Endothelial cell (in vitro differentiated cells): ENCODE data around the gene ICA1. TPM values are rescaled to one million over a fixed set of nuclear protein-coding genes. Genes with fewer than 3 reads are reported as not detected.

Experiments
- DNase-seq: peaks from one replicate; pipeline ENCODE4 v3.0.0; 2021; ENCODE audit warnings: low spot score
- H3K27ac Mint-ChIP-seq: one replicate; pipeline ENCODE4 v1.8.0; 2021; ENCODE audit warnings: mixed read lengths, inconsistent platforms; ENCODE audit not compliant: unreplicated experiment
- H3K27me3 Mint-ChIP-seq: one replicate; pipeline ENCODE4 v1.8.0; 2021; ENCODE audit warnings: mild to moderate bottlenecking, moderate library complexity, mixed read lengths, inconsistent platforms; ENCODE audit not compliant: unreplicated experiment
- H3K36me3 Mint-ChIP-seq: one replicate; pipeline ENCODE4 v1.8.0; 2021; ENCODE audit warnings: mild to moderate bottlenecking, low read depth, mixed read lengths, inconsistent platforms; ENCODE audit not compliant: unreplicated experiment
- H3K4me1 Mint-ChIP-seq: one replicate; pipeline ENCODE4 v1.8.0; 2021; ENCODE audit warnings: mild to moderate bottlenecking, mixed read lengths, inconsistent platforms; ENCODE audit not compliant: unreplicated experiment
- H3K4me3 Mint-ChIP-seq: one replicate; pipeline ENCODE4 v1.8.0; 2021; ENCODE audit warnings: mild to moderate bottlenecking, mixed read lengths, inconsistent platforms; ENCODE audit not compliant: unreplicated experiment
- H3K9me3 Mint-ChIP-seq: one replicate; pipeline ENCODE4 v1.8.0; 2021; ENCODE audit warnings: mixed read lengths, inconsistent platforms; ENCODE audit not compliant: unreplicated experiment
- total RNA-seq: library from RNA; stranded (reverse); fragmentation: NEBNext Ultra II Directional; extraction: Animal tissue kit (Norgen Biotek cat#: 25700); gene quantifications from one replicate; pipeline ENCODE4 v1.2.1, GENCODE V29; 2021; ENCODE audit not compliant: unreplicated experiment
- TF ChIP-seq, protein P1 (sequence below): fragments of 200-600 bp; sonication (generic); IDR thresholded peaks from one replicate; pipeline ENCODE4 v1.5.0; 2021; ENCODE audit warnings: antibody characterized with exemption; ENCODE audit not compliant: unreplicated experiment

The ICA1 gene
- total RNA-seq, 1 donor from 2014 or later, result 91.4 TPM

DNA sequence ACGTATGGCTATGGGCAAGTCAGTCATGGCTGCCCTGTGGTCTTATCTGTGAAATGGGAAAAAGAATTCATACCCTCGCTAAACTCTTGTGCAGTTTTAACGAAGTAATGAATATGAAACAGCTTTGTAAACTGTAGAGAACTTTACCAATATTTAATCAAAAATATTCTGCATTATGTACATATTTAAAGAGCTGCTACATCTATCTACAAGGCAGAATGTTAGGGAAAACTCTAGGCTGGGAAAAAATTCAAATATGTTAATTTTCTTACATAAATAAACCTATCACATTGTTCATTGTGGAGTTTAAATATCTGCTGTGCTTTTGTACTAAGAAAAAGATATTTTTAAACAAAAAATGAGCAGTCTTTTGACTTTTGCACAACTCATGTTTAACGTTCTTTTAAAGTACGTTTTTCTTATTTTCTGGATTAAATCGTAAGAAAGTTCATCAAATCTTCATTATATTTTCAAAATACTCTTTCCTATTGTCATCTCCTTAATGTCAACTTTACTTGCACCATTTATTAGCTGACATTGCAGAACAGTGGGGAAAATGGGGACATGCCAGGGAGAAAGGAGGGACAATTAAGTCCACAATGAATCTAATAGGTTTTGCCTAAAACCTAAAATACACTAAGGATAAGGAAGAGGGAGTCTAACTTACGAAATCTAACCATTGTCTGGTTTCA, 57.5 kb downstream of the ICA1 start:
- TF ChIP-seq, protein P1, sequence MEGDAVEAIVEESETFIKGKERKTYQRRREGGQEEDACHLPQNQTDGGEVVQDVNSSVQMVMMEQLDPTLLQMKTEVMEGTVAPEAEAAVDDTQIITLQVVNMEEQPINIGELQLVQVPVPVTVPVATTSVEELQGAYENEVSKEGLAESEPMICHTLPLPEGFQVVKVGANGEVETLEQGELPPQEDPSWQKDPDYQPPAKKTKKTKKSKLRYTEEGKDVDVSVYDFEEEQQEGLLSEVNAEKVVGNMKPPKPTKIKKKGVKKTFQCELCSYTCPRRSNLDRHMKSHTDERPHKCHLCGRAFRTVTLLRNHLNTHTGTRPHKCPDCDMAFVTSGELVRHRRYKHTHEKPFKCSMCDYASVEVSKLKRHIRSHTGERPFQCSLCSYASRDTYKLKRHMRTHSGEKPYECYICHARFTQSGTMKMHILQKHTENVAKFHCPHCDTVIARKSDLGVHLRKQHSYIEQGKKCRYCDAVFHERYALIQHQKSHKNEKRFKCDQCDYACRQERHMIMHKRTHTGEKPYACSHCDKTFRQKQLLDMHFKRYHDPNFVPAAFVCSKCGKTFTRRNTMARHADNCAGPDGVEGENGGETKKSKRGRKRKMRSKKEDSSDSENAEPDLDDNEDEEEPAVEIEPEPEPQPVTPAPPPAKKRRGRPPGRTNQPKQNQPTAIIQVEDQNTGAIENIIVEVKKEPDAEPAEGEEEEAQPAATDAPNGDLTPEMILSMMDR, result no peak
- Mint-ChIP-seq H3K36me3 (peaks cover 7% of the 10 kb centered on the region), H3K27ac (no peak overlapping the region), H3K9me3 (no peaks in the 10 kb centered on the region), H3K4me3 (no peak overlapping the region), H3K4me1 (peaks cover 34% of the 10 kb centered on the region), H3K27me3 (peaks cover 2% of the 10 kb centered on the region)
- no peak for DNase-seq

- Mint-ChIP-seq H3K27me3 (peaks cover 2% of the 10 kb centered on the region), H3K9me3 (no peaks in the 10 kb centered on the region), H3K4me1 (peaks cover 34% of the 10 kb centered on the region), H3K27ac (peak overlapping the region; percentile 42), H3K4me3 (no peak overlapping the region), H3K36me3 (peaks cover 7% of the 10 kb centered on the region)
- peak; percentile 7 for DNase-seq
- TF ChIP-seq, protein P1, result no peak
These were observed 60.0 kb downstream of the ICA1 start for GRCh38 chr7:8201846-8202441.

DNA sequence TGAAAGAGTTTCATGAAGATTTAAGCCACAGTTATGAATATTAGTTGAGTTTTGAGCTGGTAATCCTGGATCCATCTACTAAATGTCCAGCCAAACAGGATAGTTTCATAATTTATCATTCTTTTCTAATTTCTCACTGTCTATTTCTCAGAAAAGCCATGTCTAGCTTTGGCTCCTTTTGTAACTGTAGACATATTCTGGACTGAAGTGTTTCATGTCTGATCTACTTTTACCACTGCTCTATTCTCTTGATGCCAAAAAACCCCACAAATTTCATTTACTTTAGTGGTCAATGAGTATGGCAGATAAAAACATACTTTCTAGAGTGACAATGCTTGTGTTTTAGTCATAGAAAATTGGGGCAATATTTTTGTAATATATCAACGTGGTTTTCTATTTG, 61.2 kb downstream of the ICA1 start:
- no peak for DNase-seq
- Mint-ChIP-seq H3K4me3 (no peak overlapping the region), H3K9me3 (no peaks in the 10 kb centered on the region), H3K27ac (no peak overlapping the region), H3K4me1 (peaks cover 24% of the 10 kb centered on the region), H3K27me3 (peaks cover 2% of the 10 kb centered on the region), H3K36me3 (peaks cover 12% of the 10 kb centered on the region)
- TF ChIP-seq, protein P1, result no peak

DNA sequence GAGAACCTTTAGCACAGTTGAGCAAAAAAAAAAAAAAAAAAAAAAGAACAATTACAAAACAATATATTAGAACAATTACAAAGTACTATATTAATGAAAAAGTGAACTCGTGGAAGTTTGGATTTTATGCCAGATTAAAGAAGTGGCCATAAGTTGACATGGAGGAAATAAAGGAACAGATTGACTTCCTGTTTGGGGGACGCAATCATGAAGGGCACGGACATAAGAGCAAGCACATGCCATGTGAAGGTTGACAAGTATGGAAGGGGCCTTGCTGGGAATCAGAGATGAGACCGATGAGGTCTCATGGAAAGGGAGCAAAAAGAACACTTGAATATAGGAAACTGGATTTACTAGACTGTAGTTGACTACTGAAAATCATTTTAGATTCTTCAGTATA, 61.7 kb downstream of the ICA1 start:
- Mint-ChIP-seq H3K36me3 (peaks cover 12% of the 10 kb centered on the region), H3K9me3 (no peaks in the 10 kb centered on the region), H3K27me3 (peaks cover 2% of the 10 kb centered on the region), H3K4me1 (peaks cover 22% of the 10 kb centered on the region), H3K4me3 (no peak overlapping the region), H3K27ac (no peak overlapping the region)
- TF ChIP-seq, protein P1, result no peak
- no peak for DNase-seq

GRCh38 chr7:8197994-8198698, 63.8 kb downstream of the ICA1 start:
- no peak overlapping the region for H3K27ac Mint-ChIP-seq
- H3K36me3 Mint-ChIP-seq, result peaks cover 14% of the 10 kb centered on the region
- peaks cover 22% of the 10 kb centered on the region for H3K4me1 Mint-ChIP-seq
- peaks cover 2% of the 10 kb centered on the region for H3K27me3 Mint-ChIP-seq
- no peak overlapping the region for H3K4me3 Mint-ChIP-seq
- no peak for DNase-seq
- H3K9me3 Mint-ChIP-seq, result no peaks in the 10 kb centered on the region
- TF ChIP-seq, protein P1, result no peak
